Lower lobe of right lung (tissue), 2 donors: ENCODE results near the gene NR0B1. TPM values are rescaled to one million over a fixed set of nuclear protein-coding genes. Genes with fewer than 3 reads are reported as not detected.

ENCODE experiments used
- ATAC-seq, 2 donors: fragments of 200-7000 bp; cut with Tn5 transposase; one replicate each; pipeline ENCODE4 v1.9.1; 2020 to 2022; ENCODE audit warnings: mild to moderate bottlenecking in 2 of 2, moderate library complexity in 2 of 2
- DNase-seq: peaks from one replicate; pipeline ENCODE4 v3.0.0-alpha.2; 2020
- H3K27ac ChIP-seq: fragments of 200-600 bp; one replicate; pipeline ENCODE4 v1.8.0; 2022
- H3K27me3 ChIP-seq: fragments of 200-600 bp; one replicate; pipeline ENCODE4 v1.8.0; 2022; ENCODE audit warnings: low read depth
- H3K36me3 ChIP-seq: fragments of 200-600 bp; one replicate; pipeline ENCODE4 v1.8.0; 2022; ENCODE audit warnings: mild to moderate bottlenecking
- H3K4me1 ChIP-seq: fragments of 200-600 bp; one replicate; pipeline ENCODE4 v1.8.0; 2022
- H3K4me3 ChIP-seq: fragments of 200-600 bp; one replicate; pipeline ENCODE4 v1.8.0; 2022; ENCODE audit warnings: mild to moderate bottlenecking
- H3K9me3 ChIP-seq: fragments of 200-600 bp; one replicate; pipeline ENCODE4 v1.8.0; 2022
- intact Hi-C: fragments of 100-400 bp; cut with DNase I; formaldehyde crosslinking; loops from one replicate; pipeline ENCODE4 v1.11.0; 2022
- total RNA-seq: library from RNA; stranded (reverse); fragmentation: NEBNext Ultra II Directional; extraction: Animal tissue kit (Norgen Biotek cat#: 25700); gene quantifications from one replicate; pipeline ENCODE4 v1.2.1, GENCODE V29; 2021
- TF ChIP-seq, protein P1 (sequence below): fragments of 200-600 bp; IDR thresholded peaks from one replicate; pipeline ENCODE4 v1.8.0; 2022; ENCODE audit warnings: antibody characterized with exemption, mild to moderate bottlenecking
- donor health status: DM: no; HTN: yes; CAD: no; lungs with severe emphysema.

The NR0B1 gene
- total RNA-seq, 1 donor from 2014 or later = not detected

DNA sequence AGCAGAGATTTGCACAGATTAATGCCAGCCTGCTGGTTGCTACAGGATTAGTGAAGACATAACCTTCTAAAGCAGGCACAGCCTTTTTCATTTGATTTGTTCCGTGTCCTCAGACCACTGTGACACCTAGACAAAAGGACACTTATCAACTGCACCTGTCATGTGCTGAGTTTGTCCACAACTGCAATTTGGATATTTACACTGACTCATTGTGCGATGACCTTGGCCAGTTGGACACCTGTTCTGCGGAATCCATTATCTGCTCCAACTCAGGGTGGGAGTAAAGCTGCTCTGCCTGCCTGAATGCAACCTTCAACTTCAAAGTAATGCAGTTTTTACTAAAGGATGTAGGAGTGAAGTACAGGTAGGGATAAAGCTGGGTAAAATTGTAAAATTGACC, 4.1 kb upstream of the NR0B1 start:
- Histone ChIP-seq H3K27ac (no peak overlapping the region), H3K4me1 (no peaks in the 10 kb centered on the region), H3K4me3 (no peak overlapping the region), H3K27me3 (peaks cover 12% of the 10 kb centered on the region), H3K36me3 (no peaks in the 10 kb centered on the region), H3K9me3 (no peaks in the 10 kb centered on the region)
- DNase-seq (no peak), ATAC-seq (no peak)
- intact Hi-C loops = no loop called here
- TF ChIP-seq, protein P1, sequence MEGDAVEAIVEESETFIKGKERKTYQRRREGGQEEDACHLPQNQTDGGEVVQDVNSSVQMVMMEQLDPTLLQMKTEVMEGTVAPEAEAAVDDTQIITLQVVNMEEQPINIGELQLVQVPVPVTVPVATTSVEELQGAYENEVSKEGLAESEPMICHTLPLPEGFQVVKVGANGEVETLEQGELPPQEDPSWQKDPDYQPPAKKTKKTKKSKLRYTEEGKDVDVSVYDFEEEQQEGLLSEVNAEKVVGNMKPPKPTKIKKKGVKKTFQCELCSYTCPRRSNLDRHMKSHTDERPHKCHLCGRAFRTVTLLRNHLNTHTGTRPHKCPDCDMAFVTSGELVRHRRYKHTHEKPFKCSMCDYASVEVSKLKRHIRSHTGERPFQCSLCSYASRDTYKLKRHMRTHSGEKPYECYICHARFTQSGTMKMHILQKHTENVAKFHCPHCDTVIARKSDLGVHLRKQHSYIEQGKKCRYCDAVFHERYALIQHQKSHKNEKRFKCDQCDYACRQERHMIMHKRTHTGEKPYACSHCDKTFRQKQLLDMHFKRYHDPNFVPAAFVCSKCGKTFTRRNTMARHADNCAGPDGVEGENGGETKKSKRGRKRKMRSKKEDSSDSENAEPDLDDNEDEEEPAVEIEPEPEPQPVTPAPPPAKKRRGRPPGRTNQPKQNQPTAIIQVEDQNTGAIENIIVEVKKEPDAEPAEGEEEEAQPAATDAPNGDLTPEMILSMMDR = no peak

DNA sequence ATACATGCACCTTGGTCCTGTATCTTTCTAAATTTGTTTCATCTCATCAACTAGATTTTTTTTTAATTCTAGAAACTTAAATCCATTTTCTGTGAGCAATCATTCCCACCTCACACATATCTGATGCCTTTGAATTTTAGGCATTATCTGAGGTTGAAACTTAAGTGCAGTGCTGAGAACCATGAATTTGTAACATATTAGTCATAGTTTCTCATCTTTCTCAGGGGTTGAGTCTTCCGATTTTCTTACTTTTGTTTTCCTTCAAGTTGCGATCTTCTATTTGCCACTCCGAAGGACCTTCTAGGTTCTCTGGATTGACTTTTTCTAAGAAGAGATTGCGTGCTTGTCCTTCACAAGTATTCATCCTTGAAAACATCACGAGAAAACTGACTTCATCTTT, 3.7 kb upstream of the NR0B1 start:
- DNase-seq (no peak), ATAC-seq (no peak)
- Histone ChIP-seq H3K27ac (no peak overlapping the region), H3K4me1 (no peaks in the 10 kb centered on the region), H3K36me3 (no peaks in the 10 kb centered on the region), H3K4me3 (no peak overlapping the region), H3K27me3 (peaks cover 16% of the 10 kb centered on the region), H3K9me3 (no peaks in the 10 kb centered on the region)
- intact Hi-C loops = no loop called here
- TF ChIP-seq, protein P1 = no peak

DNA sequence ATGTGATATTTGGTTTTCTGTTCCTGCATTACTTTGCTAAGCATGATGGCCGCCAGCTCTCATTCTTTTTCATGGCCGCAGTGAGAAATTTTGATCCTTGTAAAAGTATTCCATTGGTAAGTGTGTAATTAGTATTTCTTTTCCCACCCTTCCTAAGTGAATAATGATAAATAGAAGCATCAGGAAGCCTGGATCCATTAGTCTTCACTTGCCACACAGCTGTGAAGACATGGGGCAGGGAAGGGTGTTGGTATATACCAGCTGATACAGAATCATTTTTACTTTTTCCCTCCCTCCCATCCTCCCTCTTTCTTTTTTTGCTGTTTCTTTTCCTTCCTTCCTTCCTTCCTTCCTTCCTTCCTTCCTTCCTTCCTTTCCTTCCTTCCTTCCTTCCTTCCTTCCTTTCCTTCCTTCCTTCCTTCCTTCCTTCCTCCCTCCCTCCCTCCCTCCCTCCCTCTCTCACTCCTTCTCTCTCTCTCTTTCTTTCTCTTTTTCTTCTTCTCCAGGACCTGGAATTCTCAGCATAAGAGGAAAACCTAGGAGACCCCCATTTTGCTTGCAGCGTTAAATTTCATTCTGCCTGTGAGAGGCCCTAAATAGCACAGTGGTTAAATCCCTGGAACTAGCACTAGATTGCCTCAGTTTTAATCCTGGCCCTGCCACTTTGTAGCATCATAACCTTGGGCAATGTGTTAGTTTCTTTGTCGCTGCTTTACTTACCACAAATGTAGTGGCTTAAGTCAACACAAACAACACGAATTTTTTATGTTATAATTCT, 1.4 kb upstream of the NR0B1 start:
- no peak overlapping the region for H3K4me3 ChIP-seq
- H3K4me1 ChIP-seq = no peaks in the 10 kb centered on the region
- DNase-seq = no peak
- no peak for ATAC-seq
- H3K9me3 ChIP-seq = no peaks in the 10 kb centered on the region
- no peak overlapping the region for H3K27ac ChIP-seq
- H3K27me3 ChIP-seq = peaks cover 18% of the 10 kb centered on the region
- TF ChIP-seq, protein P1 = no peak
- intact Hi-C loops = no loop called here
- H3K36me3 ChIP-seq = no peaks in the 10 kb centered on the region

DNA sequence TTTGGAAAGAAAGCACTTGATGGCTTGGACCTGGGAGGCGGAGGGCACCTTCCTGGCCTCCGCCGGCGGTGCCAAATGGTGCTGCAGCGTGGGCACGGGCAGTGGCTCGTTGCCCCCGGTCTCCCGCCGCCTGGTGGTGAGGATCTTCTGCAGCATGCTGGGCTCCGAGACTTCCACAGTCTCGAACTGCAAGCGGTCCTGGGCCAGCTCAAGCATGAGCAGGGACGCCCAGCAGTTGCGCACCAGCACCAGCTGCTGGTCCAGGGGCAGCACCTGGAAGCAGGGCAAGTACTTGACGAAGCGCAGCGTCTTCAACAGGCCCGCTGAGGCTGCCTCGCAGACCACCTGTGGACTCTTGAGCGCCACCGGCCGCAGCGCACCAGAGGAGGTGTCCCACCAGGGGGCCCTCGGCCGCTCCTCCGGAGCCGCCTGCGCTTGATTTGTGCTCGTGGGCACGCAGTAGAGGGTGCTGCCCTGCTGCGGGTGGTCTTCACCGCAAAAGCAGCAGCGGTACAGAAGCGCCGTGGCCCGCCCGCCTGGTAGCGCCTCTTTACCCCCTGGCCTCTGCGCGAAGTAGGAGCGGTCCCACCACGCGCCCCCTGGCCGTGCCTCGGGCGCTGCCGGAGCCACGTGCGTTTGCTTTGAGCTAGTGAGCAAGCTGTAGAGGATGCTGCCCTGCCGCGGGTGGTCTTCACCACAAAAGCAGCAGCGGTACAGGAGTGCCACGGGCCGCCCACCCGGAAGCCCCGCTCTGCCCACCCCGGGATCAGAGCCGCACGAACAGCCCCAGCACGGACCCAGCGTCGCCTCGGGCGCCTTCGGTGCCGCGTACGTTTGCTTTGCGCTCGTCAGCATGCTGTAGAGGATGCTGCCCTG, 689 bp downstream of the NR0B1 start:
- intact Hi-C loops = no loop called here
- H3K4me3 ChIP-seq = no peak overlapping the region
- ATAC-seq = peak in 1 of 2 donors; percentile 21
- H3K9me3 ChIP-seq = no peaks in the 10 kb centered on the region
- no peaks in the 10 kb centered on the region for H3K4me1 ChIP-seq
- H3K27me3 ChIP-seq = peaks cover 18% of the 10 kb centered on the region
- no peaks in the 10 kb centered on the region for H3K36me3 ChIP-seq
- TF ChIP-seq, protein P1 = no peak
- H3K27ac ChIP-seq = no peak overlapping the region
- DNase-seq = peak; percentile 24

DNA sequence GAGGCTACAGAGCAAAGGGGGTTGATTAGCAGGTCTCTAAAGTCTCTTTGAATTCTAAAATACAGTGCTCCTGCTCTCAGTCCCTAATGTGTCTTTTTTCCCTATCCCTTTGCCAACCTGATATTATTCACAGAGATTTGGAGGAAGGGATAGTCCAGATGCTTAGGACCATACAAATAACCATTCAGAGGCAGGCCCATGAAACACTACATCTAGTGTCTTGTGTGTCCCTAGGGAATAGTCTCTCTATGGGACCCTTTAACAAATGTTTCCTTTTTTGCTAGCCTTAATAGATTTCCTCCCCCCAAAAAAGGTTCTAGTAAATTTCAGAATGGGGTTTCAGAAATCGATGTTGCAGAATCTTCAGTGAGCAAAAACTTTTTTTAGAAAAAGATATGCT, 1.7 kb downstream of the NR0B1 start:
- Histone ChIP-seq H3K9me3 (no peaks in the 10 kb centered on the region), H3K4me1 (no peaks in the 10 kb centered on the region), H3K27me3 (peaks cover 18% of the 10 kb centered on the region), H3K4me3 (no peak overlapping the region), H3K27ac (no peak overlapping the region), H3K36me3 (no peaks in the 10 kb centered on the region)
- no peak for ATAC-seq
- TF ChIP-seq, protein P1 = no peak
- no peak for DNase-seq
- intact Hi-C loops = no loop called here
